Ovary (tissue), 9 donors: ENCODE measurements around the gene PABPN1. TPM values are rescaled to one million over a fixed set of nuclear protein-coding genes. Genes with fewer than 3 reads are reported as not detected.
"Not testable (repeated sequence)": the region's sequence is repeated elsewhere in the genome, so short reads cannot be mapped to it uniquely, and the experiment has no call there.

ENCODE experiments used
- DNase-seq, 5 donors: peaks; one replicate each; pipeline ENCODE4 v3.0.0-alpha.2; 2019 to 2020
- H3K27ac ChIP-seq, 2 donors: fragments of 200-600 bp; one replicate each; pipeline versions ENCODE4 v1.5.1 to v1.8.0; 2019 to 2022
- H3K27me3 ChIP-seq: fragments of 200-600 bp; one replicate; pipeline ENCODE4 v1.8.0; 2022
- H3K36me3 ChIP-seq: fragments of 200-600 bp; sonication (generic); one replicate; pipeline ENCODE4 v1.5.1; 2019
- H3K4me1 ChIP-seq: one replicate; pipeline ENCODE4 v1.8.1; 2013; ENCODE audit warnings: mild to moderate bottlenecking, moderate library complexity; ENCODE audit not compliant: insufficient read depth
- H3K4me3 ChIP-seq: fragments of 200-600 bp; sonication (generic); one replicate; pipeline ENCODE4 v1.5.1; 2017
- H3K9me3 ChIP-seq, 2 donors: fragments of 200-600 bp in 1 of 2; sonication (generic) in 1 of 2; one replicate each; pipeline versions ENCODE4 v1.5.1 to v1.8.1; 2013 to 2019; ENCODE audit warnings: mild to moderate bottlenecking in 1 of 2, moderate library complexity in 1 of 2
- EP300 ChIP-seq: sonication (generic); formaldehyde crosslinking; IDR thresholded peaks from one replicate; pipeline ENCODE4 v1.6.1; 2017; ENCODE audit warnings: antibody characterized with exemption
- POLR2A ChIP-seq: fragments of 450-650 bp; IDR thresholded peaks from one replicate; pipeline ENCODE4 v1.6.1; 2017; ENCODE audit warnings: antibody characterized with exemption, mild to moderate bottlenecking, moderate library complexity
- WGBS, 3 donors: extraction: QIAGEN DNeasy Blood & Tissue Kit in 1 of 3; methylation state at CpG; one replicate each; pipeline versions ENCODE4 v1.1.5 to v1.1.7; 2013 to 2017; 5-methylcytosine and 5-hydroxymethylcytosine counted together
- intact Hi-C, 4 donors: fragments of 100-400 bp; cut with DNase I; formaldehyde crosslinking; loops; one replicate each; pipeline versions ENCODE4 v1.11.0 to v1.15.1; 2022 to 2023
- polyA plus RNA-seq, 2 donors: library from polyadenylated mRNA; stranded (reverse); fragments of 200-250 nt in 1 of 2; fragments of 350-450 nt in 1 of 2; fragmentation: Illumina TruSeq in 1 of 2; extraction: RNeasy Lipid Tissue Mini Kit (QIAGEN cat#74804) in 1 of 2; gene quantifications; one replicate each; pipeline ENCODE4 v1.2.3, GENCODE V29; 2013 to 2014
- total RNA-seq, 7 donors: library from RNA; depleted of rRNA in 2 of 7; stranded (reverse); fragments of >200 nt in 2 of 7; fragmentation: NEBNext Ultra II Directional in 3 of 7; extraction: Animal tissue kit (Norgen Biotek cat#: 25700) in 3 of 7; gene quantifications; one replicate each; pipeline versions ENCODE4 v1.1.0 to v1.2.4, GENCODE V29; 2016 to 2023
- TF ChIP-seq, protein P1 (sequence below), 3 donors: fragments of 450-650 bp in 2 of 3; fragments of 200-600 bp in 1 of 3; IDR thresholded peaks; one replicate each; pipeline versions ENCODE4 v1.5.1 to v1.8.0; 2016 to 2022; ENCODE audit warnings: antibody characterized with exemption in 3 of 3, mild to moderate bottlenecking in 1 of 3
- donor health status: DM: no; HTN: no; CAD: no; lungs with moderate emphysema.
- donor health status: DM: no; HTN: no; CAD: no.
- donor health status: Bipolar disorder and iron deficiency.
- donor health status: DM: yes; HTN: yes; CAD: no.
- donor health status: DM: no; HTN: no; CAD: no.
- donor health status: DM: yes; HTN: yes; CAD: no.

The PABPN1 gene
- total and polyA plus RNA-seq, 9 donors = 37.2 to 164 (median 136) TPM

- no peak for DNase-seq
- intact Hi-C loops = loop anchor here (10.0 kb wide), 4 partner anchors 142 to 242 kb away; partner anchors contain the start of genes NGDN (in 3 of the 4), AP1G2 (in 1 of the 4), THTPA (in 1 of the 4) and ZFHX2 (in 1 of the 4)
- H3K4me1 ChIP-seq = peaks cover 10% of the 10 kb centered on the region
- H3K27ac ChIP-seq = peak overlapping the region in 1 of 2 donors; percentile 76
- peak overlapping the region; percentile 81 for H3K4me3 ChIP-seq
- TF ChIP-seq, protein P1, sequence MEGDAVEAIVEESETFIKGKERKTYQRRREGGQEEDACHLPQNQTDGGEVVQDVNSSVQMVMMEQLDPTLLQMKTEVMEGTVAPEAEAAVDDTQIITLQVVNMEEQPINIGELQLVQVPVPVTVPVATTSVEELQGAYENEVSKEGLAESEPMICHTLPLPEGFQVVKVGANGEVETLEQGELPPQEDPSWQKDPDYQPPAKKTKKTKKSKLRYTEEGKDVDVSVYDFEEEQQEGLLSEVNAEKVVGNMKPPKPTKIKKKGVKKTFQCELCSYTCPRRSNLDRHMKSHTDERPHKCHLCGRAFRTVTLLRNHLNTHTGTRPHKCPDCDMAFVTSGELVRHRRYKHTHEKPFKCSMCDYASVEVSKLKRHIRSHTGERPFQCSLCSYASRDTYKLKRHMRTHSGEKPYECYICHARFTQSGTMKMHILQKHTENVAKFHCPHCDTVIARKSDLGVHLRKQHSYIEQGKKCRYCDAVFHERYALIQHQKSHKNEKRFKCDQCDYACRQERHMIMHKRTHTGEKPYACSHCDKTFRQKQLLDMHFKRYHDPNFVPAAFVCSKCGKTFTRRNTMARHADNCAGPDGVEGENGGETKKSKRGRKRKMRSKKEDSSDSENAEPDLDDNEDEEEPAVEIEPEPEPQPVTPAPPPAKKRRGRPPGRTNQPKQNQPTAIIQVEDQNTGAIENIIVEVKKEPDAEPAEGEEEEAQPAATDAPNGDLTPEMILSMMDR (IDR thresholded peaks at IDR 0.05) = no peak
- no peak for TF ChIP-seq POLR2A
- TF ChIP-seq EP300 = no peak
- no peaks in the 10 kb centered on the region for H3K9me3 ChIP-seq
- H3K36me3 ChIP-seq = no peaks in the 10 kb centered on the region
- H3K27me3 ChIP-seq = no peaks in the 10 kb centered on the region
- 33 to 34% (median 33%) methylated on average over 10 of the region's 10 CpGs for WGBS, 3 donors
Measured at GRCh38 chr14:23322568-23323517, 1.6 kb downstream of the PABPN1 start.

GRCh38 chr14:23323838-23324454 lies 2.7 kb downstream of the PABPN1 start:
- intact Hi-C loops = loop anchor here (10.0 kb wide), 4 partner anchors 141 to 241 kb away; partner anchors contain the start of genes NGDN (in 3 of the 4), AP1G2 (in 1 of the 4), THTPA (in 1 of the 4) and ZFHX2 (in 1 of the 4)
- H3K27ac ChIP-seq = no peak overlapping the region
- WGBS, 3 donors = 56 to 67% (median 65%) methylated on average over 18 of the region's 18 CpGs

GRCh38 chr14:23324455-23324846 lies 3.2 kb downstream of the PABPN1 start:
- TF ChIP-seq, protein P1 (IDR thresholded peaks at IDR 0.05) = no peak
- TF ChIP-seq EP300 (no peak), POLR2A (no peak)
- WGBS, 3 donors = 10 to 25% (median 24%) methylated on average over 2 of the region's 2 CpGs

More at GRCh38 chr14:23323838-23324454, 2.7 kb downstream of the PABPN1 start:
- Histone ChIP-seq H3K4me1 (peaks cover 10% of the 10 kb centered on the region), H3K27me3 (no peaks in the 10 kb centered on the region), H3K4me3 (no peak overlapping the region), H3K36me3 (no peaks in the 10 kb centered on the region), H3K9me3 (no peaks in the 10 kb centered on the region)
- TF ChIP-seq, protein P1 (IDR thresholded peaks at IDR 0.05) = no peak
- TF ChIP-seq POLR2A = no peak
- no peak for TF ChIP-seq EP300
- no peak for DNase-seq

GRCh38 chr14:23324993-23325392 lies 3.7 kb downstream of the PABPN1 start:
- H3K27me3 ChIP-seq = no peaks in the 10 kb centered on the region
- WGBS, 3 donors = 43 to 63% (median 43%) methylated on average over 7 of the region's 7 CpGs
- no peak overlapping the region for H3K27ac ChIP-seq
- intact Hi-C loops = loop anchor here (5.0 to 10.0 kb wide), 6 partner anchors 52 to 240 kb away; partner anchors contain the start of genes NGDN (in 3 of the 4), CMTM5 (in 2 of the 4), AP1G2 (in 1 of the 4) and THTPA (in 1 of the 4)
- peaks cover 10% of the 10 kb centered on the region for H3K4me1 ChIP-seq
- H3K9me3 ChIP-seq = no peaks in the 10 kb centered on the region
- TF ChIP-seq, protein P1 (IDR thresholded peaks at IDR 0.05) = no peak
- TF ChIP-seq POLR2A (no peak), EP300 (no peak)
- no peaks in the 10 kb centered on the region for H3K36me3 ChIP-seq
- DNase-seq = no peak
- H3K4me3 ChIP-seq = no peak overlapping the region

More at GRCh38 chr14:23324455-23324846, 3.2 kb downstream of the PABPN1 start:
- DNase-seq = no peak
- Histone ChIP-seq H3K27me3 (no peaks in the 10 kb centered on the region), H3K36me3 (no peaks in the 10 kb centered on the region), H3K27ac (no peak overlapping the region), H3K4me3 (no peak overlapping the region), H3K9me3 (no peaks in the 10 kb centered on the region), H3K4me1 (peaks cover 10% of the 10 kb centered on the region)
- intact Hi-C loops = loop anchor here (10.0 kb wide), 4 partner anchors 140 to 240 kb away; partner anchors contain the start of genes NGDN (in 3 of the 4), AP1G2 (in 1 of the 4), THTPA (in 1 of the 4) and ZFHX2 (in 1 of the 4)

DNA sequence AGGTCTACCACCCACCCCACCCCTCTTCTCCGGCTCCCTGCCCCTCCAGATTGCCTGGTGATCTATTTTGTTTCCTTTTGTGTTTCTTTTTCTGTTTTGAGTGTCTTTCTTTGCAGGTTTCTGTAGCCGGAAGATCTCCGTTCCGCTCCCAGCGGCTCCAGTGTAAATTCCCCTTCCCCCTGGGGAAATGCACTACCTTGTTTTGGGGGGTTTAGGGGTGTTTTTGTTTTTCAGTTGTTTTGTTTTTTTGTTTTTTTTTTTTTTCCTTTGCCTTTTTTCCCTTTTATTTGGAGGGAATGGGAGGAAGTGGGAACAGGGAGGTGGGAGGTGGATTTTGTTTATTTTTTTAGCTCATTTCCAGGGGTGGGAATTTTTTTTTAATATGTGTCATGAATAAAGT lies 4.5 kb downstream of the PABPN1 start:
- H3K4me3 ChIP-seq, DNase-seq, H3K27me3 ChIP-seq, H3K36me3 ChIP-seq, H3K4me1 ChIP-seq, H3K27ac ChIP-seq, H3K9me3 ChIP-seq: not testable (repeated sequence)
- 56 to 83% (median 76%) methylated on average over 5 of the region's 5 CpGs for WGBS, 3 donors
- intact Hi-C loops = loop anchor here (5.0 to 10.0 kb wide), 6 partner anchors 52 to 239 kb away; partner anchors contain the start of genes NGDN (in 3 of the 4), CMTM5 (in 2 of the 4), AP1G2 (in 1 of the 4) and THTPA (in 1 of the 4)
